ENCODE data around the gene CXorf58. TPM values are rescaled to one million over a fixed set of nuclear protein-coding genes. Genes with fewer than 3 reads are reported as not detected.

Gene CXorf58
- total RNA-seq, 1 experiment from 2014 or later: not detected

GRCh38 chrX:23887451-23887850, 20.4 kb upstream of the CXorf58 start:
- RAD21 ChIA-PET (ENCODE audit: low non-redundant PET in 1 of 2, low total read pairs in 2 of 2, uncharacterized antibody in 2 of 2, unreplicated experiment in 2 of 2): no interaction called here
- no peaks in the 10 kb centered on the region for H3K27me3 ChIP-seq (ENCODE audit: insufficient read depth, low read length)
- H3K36me3 ChIP-seq (ENCODE audit: control insufficient read depth in 1 of 2, insufficient read depth in 2 of 2, low read length in 2 of 2): no peaks in the 10 kb centered on the region
- peaks cover 65 to 83% of the 10 kb centered on the region in 2 experiments for H3K4me1 ChIP-seq (ENCODE audit: control insufficient read depth in 1 of 2, insufficient read depth in 2 of 2, low read length in 2 of 2)
- H3K4me2 ChIP-seq (ENCODE audit: low read length): no peak overlapping the region
- CTCF ChIA-PET: no interaction called here
- H3K4me3 ChIP-seq (replicated peaks in 1 of 2; ENCODE audit: low read depth in 1 of 2, low read length in 2 of 2): no peak overlapping the region
- intact Hi-C loops (cut with micrococcal nuclease): no loop called here
- H3K27ac ChIP-seq (ENCODE audit: low read depth, low read length): no peak overlapping the region
- H3K9ac ChIP-seq (ENCODE audit: low read length): no peak overlapping the region
- H3K9me3 ChIP-seq (ENCODE audit: control insufficient read depth in 1 of 2, insufficient read depth in 1 of 2, low read depth in 1 of 2, low read length in 2 of 2): no peaks in the 10 kb centered on the region
- no peak for ATAC-seq
- POLR2A ChIA-PET: interaction anchor here (0.8 kb wide), 1 partner anchor 20 kb away, joined by 3 read pairs; the partner anchor contains the start of genes APOO and CXorf58
- no peaks in the 10 kb centered on the region for H4K20me1 ChIP-seq (ENCODE audit: insufficient read depth)
- no peak overlapping the region for H2AFZ ChIP-seq (ENCODE audit: low read depth, low read length, poor library complexity, severe bottlenecking)
- no peak for DNase-seq (ENCODE audit: low read depth, low spot score)
- H3K79me2 ChIP-seq (ENCODE audit: insufficient read depth, low read length): no peaks in the 10 kb centered on the region
- H3K9me2 ChIP-seq (ENCODE audit: insufficient read depth): no peaks in the 10 kb centered on the region
- no TSS peak for BruUV-seq (replicated peaks)
- no peak for TF ChIP-seq YY1 (IDR thresholded peaks at IDR 0.05; ENCODE audit: extremely low read depth, insufficient replicate concordance, low read depth, low read length)
- no peak for TF ChIP-seq SRF (IDR thresholded peaks at IDR 0.05; ENCODE audit: low read depth)
- no peak for TF ChIP-seq EGR1 (IDR thresholded peaks at IDR 0.05; ENCODE audit: low read depth)
- TF ChIP-seq ZBTB33 (IDR thresholded peaks at IDR 0.05; ENCODE audit: extremely low read depth, insufficient replicate concordance, low read length): no peak
- no peak for TF ChIP-seq EZH2phosphoT487 (IDR thresholded peaks at IDR 0.05; ENCODE audit: borderline replicate concordance)
- no peak for TF ChIP-seq CTCF (IDR thresholded peaks at IDR 0.05 in 2 of 3, conservative IDR thresholded peaks at IDR 0.05 in 1 of 3; ENCODE audit: borderline replicate concordance in 1 of 3, insufficient read depth in 1 of 3, low read depth in 2 of 3, low read length in 2 of 3)
- no peak for TF ChIP-seq FOSL1 (IDR thresholded peaks at IDR 0.05; ENCODE audit: low read depth)
- TF ChIP-seq POLR2A (IDR thresholded peaks at IDR 0.05; ENCODE audit: borderline replicate concordance, extremely low read depth, insufficient read depth, insufficient read length): no peak
- TF ChIP-seq SP1 (IDR thresholded peaks at IDR 0.05; ENCODE audit: low read depth): no peak
- TF ChIP-seq ELF1 (IDR thresholded peaks at IDR 0.05; ENCODE audit: borderline replicate concordance, low read depth): no peak
- TF ChIP-seq MAX (IDR thresholded peaks at IDR 0.05): no peak
- TF ChIP-seq TCF7L2 (IDR thresholded peaks at IDR 0.05; ENCODE audit: borderline replicate concordance, extremely low read depth, insufficient read depth, insufficient read length): no peak

All from HCT116 (cell line).